GM18867 (cell line): Measurements from ENCODE around the gene USP12.
"Not testable (repeated sequence)": the region's sequence is repeated elsewhere in the genome, so short reads cannot be mapped to it uniquely, and the experiment has no call there.

ENCODE experiments used
- ATAC-seq: cut with Tn5 transposase; IDR thresholded peaks from one replicate; pipeline ENCODE4 v1.9.1; 2021; ENCODE audit warnings: mild to moderate bottlenecking, moderate library complexity; ENCODE audit not compliant: unreplicated experiment

Gene USP12

DNA sequence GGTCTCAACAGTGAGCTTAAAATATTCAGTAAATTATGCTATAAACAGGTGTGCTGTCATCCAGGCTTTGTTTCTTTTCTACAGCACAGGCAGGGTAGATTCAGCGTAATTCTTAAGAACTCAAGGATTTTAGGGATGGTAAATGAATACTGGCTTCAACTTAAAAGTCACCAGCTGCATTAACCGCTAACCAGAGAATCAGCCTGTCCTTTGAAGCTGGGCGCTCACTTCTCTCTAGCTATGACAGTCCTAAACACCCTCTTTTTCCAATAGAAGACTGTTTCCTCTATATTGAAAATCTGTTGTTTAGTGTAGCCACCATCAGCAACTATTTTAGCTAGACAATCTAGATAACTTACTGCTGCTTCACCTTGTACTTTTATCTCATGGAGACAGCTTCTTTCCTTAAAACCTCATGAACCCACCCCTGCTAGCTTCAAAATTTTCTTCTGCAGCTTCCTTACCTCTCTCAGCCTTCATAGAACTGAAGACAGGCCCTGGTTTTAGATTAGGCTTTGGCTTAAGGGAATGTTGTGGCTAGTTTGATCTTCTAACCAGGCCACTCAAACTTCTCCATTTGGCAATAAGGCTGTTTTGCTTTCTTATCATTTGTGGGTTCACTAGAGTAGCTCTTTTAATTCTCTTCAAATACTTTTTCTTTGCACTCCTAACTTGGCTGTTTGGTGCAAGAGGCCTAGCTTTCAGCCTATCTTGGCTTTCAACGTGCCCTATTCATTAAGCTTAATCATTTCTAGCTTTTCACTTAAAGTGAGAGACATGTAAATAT lies 89.5 kb downstream of the USP12 start:
- no peak for ATAC-seq

DNA sequence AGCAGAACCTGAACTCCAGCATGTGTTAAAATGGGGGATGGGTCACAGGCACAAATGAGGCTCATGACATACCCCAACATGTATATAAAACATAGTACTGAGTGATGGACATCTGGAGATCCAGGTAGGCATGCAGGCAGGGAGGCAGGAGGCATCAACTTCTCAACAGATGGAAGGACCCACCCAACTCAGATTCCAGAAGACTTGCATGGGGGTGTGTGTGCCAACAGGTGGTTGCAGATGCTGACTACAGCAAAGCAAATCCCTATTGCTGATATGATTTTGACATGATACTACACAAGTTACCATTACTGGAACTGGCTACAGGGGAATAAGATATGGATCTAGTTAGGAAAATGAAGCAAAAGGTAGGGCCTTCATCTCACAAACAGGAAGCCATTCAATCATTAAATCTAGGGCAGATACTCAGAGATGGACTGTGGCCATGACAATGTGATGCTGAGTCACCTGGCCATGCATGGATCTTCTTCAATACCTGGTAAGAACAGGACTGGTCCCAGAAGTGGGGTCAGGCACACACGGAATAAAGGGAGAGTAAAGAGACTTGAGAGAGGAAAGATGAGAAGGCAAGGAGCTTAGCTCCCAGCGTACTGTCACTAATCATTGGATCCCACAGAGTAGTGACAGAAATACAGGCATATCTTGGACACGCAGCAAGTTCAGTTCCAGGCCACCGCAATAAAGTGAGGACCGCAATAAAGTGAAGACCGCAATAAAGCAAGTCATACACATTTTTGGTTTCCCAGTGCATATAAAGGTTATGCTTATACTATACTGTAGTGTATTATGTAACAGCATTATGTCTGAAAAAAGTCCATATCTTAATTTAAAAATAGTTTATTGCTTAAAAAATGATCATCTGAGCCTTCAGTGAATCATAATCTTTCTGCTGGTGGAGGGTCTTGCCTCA lies 91.3 kb downstream of the USP12 start:
- no peak for ATAC-seq

DNA sequence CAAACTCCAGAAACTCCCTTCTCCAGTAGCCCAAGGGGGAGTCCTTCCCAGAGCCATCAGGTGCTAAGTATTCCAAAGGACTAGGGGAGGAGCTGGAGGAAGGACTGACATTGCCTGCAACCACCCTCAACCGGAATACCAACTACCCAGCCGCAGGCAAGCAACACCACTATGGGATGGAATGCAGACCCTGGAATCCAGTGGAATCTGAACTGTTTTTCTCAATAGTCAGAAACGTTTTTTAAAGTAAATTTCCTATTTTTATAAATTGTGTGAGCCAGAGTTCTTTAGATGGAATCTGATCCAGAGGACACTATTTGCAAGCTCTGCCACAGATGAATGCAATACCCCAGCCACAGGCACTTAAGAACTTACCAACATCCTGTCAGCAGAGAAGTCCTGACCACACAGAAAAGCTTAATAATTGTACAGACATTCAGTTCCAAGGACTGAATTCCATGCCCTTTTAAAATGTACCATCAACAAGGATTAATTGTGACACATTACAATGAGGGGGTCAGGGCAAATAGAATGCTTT lies 92.1 kb downstream of the USP12 start:
- no peak for ATAC-seq

DNA sequence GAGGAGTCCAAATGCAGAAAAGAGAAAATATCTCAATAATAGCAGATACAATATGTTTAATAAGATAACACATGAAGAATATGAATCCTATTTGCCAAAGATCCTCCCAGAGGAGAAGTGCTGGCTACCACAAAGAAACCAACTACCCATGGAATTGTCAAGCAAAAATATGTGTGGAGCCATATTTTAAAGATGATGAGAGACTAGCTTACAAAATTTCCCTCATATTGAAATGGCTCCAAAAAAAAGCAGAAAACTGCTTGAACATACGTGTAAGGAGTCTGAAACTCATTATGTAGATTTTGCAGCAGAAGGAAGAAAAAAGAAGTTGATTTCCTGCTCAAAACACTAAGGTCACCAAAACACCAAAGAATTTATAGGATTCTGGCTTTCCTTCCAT lies 94.2 kb downstream of the USP12 start:
- ATAC-seq, result no peak

GRCh38 chr13:27076421-27076820 lies 95.2 kb downstream of the USP12 start:
- ATAC-seq, result no peak

DNA sequence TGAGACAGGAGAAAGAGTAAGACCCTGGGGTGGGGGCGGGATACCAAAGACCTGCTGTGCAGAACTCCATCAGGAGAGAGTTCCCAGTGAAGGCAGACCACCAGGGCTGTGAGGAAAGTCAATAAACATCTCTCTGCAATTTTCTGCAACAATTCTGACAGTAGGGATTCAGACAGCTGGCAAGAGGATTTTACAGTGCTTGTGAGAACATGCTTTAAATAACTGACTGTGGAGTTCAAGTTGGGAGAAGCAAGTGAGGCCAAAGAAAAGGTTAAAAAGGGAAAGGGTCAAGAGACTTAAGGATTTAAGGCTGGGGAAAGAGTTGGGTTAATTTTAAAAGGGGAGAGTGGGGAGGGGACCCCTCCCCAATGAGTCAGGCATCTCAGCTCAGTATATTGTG lies 98.4 kb downstream of the USP12 start:
- no peak for ATAC-seq

DNA sequence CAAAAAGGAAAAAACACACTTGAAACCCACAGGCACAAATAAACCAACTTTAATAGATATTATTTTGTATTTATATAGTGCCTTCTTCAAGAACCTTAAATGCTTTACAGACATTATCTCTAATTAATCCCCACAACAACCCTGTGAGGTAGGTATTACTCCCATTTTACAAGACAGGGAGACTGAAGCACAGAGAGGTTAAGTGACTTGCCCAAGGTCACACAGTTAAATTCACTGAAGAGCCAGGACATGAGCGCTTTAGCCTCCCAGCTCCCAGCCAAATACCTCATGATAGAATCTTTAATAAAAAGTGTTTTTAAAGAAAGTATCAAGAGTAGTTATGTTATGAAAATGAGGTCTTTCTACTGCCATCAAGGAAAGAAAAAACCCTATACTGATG lies 105.5 kb downstream of the USP12 start:
- not testable (repeated sequence) for ATAC-seq

- ATAC-seq, result no peak
Observed at GRCh38 chr13:27065582-27065981, 106.0 kb downstream of the USP12 start.

- no peak for ATAC-seq
Observed at GRCh38 chr13:27064252-27064995, 107.2 kb downstream of the USP12 start.

DNA sequence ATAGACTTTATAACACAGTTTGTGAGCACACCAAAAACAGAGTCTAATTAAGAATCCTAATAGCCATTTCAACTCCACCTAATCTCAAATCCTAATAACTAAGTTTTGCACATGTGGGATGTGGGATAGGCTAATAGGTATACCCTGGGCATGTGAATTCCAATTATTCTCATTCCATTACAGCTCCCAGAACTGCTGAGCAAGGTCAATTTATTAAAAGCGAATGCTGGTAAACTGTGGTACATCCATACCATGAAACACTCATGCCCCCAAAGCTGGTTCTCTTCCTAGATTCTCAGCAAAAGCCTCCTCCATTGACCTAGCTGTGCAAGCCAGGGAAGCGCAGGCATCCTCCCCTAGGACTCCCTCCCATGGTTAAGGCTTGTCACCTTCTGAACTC lies 113.8 kb downstream of the USP12 start:
- no peak for ATAC-seq

DNA sequence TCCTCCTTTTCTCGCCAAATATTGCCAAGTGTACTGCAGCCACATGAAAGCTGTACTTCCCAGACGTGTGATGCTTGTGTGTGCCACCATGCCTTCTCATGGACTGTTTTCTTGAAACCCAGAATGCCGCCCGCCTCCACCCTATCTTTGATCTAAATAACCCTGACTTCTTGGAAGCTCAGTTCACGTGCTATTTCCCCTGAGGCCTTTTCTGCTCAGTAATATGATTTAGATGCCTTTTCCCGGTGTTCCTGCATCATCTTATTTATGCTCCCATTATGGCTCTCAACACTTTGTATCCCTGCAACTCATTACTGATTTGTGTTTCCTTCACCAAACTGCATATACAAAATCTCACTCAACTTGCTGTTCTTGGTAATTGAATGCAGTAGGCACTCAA lies 116.1 kb downstream of the USP12 start:
- no peak for ATAC-seq

GRCh38 chr13:27054760-27055159 lies 116.9 kb downstream of the USP12 start:
- no peak for ATAC-seq

GRCh38 chr13:27053902-27054595 lies 117.6 kb downstream of the USP12 start:
- ATAC-seq, result no peak

- no peak for ATAC-seq
Observed at GRCh38 chr13:27053210-27053884, 118.3 kb downstream of the USP12 start.

- no peak for ATAC-seq
Observed at GRCh38 chr13:27052551-27053208, 118.9 kb downstream of the USP12 start.

DNA sequence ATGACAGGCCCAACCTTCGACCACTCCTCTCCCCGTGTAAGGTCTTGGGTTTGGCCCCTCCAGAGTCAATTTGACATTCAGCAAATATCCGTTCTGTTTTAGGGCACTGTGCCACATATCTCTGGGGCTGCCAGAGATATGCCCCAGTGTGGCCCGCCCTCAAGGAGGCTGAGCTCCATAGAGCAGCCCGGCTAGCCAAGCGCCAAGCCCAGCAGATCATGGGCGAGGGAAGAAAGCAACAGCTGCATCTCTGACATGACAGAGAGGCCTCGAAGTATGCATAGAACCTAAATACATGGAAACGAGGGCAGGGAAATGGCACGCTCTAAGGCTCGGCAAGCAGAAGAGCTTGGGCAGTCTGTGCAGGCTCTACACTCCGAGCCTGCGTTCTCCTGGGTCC lies 124.5 kb downstream of the USP12 start:
- ATAC-seq, result no peak

- ATAC-seq, result no peak
Observed at GRCh38 chr13:27044837-27045570, 126.6 kb downstream of the USP12 start.

GRCh38 chr13:27043013-27043412 lies 128.6 kb downstream of the USP12 start:
- ATAC-seq, result no peak

GRCh38 chr13:27041341-27041740 lies 130.3 kb downstream of the USP12 start:
- ATAC-seq, result no peak
